HG03457 (cell line): ENCODE results near the gene COL4A2.
A peak's percentile ranks its signal among the peaks of the same experiment; 100 is the strongest.
"Not testable (repeated sequence)": the region's sequence is repeated elsewhere in the genome, so short reads cannot be mapped to it uniquely, and the experiment has no call there.

Experiments
- ATAC-seq: cut with Tn5 transposase; IDR thresholded peaks from one replicate; pipeline ENCODE4 v1.9.1; 2021; ENCODE audit warnings: moderate number of reproducible peaks; ENCODE audit not compliant: unreplicated experiment

Gene COL4A2

DNA sequence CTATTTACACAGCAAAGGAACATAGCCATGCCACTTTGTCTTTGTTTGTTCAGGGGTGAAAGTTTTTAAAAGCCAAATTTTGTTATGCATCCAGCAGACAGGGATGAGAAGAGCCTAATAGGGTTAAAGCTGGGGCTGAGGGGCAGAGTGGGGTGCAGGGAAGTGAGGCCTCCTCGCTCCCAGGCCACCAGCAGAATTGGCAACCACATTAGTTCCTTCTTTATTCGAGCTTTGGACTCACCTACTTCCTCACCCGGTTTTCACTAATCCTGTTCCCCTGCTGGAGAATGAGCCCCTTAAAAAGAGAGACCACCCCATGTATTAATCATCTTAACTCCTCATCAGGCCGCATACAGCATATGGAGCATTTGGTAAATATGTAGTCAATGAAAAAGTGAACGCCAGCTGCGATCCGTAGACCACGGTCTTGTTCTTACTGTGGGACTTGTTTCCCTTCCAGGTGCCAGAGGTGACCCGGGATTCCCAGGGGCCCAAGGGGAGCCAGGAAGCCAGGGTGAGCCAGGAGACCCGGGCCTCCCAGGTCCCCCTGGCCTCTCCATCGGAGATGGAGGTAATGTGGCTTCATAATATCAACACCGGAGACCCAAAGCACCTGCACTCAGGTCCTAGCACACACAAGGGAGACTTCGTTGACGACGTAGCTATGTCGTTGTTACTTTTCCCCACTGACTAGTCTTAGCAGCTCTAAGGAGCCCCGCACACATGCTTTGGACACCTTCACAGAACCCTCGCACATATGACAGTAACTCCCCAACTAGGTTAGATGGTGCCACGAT, 142.3 kb downstream of the COL4A2 start:
- no peak for ATAC-seq

DNA sequence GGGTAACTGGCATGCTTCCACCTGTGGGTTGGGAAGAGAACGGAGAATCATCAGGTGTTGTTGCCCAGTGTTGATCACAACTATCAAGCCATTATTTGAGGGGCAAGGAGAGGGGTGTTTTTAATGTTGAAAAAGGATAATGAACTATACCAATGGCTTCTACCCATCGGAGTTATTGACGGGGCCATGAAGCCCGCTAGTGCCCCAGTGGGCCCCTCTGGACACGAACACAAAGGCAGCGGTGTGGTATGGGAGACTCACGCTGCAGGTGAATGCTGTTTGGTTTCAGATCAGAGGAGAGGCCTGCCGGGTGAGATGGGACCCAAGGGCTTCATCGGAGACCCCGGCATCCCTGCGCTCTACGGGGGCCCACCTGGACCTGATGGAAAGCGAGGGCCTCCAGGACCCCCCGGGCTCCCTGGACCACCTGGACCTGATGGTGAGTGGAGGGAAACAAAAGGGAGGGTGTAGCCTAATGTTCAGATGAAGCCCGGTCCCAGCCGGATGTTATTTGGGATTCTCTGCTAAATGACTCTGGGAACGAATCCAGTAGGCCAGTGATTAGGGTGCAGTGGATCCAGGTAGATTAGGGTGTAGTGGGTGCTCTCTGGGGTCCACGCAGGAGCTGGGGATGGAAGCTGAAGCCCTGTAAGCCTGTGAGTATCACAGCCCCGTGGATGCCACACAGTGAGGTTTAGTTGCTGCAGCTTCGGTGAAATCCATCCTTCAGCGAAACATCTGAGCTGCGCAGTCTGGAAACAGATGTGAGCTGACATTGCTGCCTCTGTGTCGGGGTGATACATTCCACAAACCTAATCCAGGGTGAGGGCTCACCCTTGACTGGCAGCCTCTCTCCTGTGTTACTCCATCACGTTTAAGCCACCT, 143.2 kb downstream of the COL4A2 start:
- ATAC-seq, result no peak

DNA sequence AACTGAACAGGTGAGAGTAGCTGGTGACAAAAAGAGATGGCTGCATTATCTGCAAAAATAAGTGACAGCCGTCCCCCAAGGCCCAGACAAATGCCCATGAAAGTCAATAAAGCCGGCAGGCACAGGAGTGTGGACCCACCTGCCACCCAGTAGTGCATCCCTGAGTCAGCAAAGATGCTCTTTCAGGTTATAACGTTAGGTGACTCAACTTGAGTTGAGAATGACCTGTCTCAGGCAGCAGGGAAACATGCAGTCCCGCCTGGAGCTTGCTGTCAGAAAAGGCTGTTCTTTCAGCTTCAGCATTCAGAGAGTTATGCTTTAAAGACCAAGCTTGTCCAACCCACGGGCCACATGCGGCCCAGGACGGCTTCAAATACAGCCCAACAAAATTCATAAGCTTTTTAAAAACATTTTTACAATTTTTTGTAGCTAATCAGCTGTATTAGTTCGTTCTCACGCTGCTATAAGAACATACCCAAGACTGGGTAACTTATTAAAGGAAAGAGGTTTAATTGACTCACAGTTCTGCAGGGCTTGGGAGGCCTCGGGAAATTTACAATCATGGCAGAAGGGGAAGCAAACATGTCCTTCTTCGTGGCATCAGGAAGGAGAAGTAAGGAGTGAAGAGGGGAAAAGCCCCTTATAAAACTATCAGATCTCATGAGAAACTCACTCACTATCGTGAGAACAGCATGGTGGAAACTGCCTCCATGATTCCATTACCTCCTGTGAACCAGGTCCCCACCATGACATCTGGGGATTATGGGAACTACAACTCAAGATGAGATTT, 144.1 kb downstream of the COL4A2 start:
- no peak for ATAC-seq

DNA sequence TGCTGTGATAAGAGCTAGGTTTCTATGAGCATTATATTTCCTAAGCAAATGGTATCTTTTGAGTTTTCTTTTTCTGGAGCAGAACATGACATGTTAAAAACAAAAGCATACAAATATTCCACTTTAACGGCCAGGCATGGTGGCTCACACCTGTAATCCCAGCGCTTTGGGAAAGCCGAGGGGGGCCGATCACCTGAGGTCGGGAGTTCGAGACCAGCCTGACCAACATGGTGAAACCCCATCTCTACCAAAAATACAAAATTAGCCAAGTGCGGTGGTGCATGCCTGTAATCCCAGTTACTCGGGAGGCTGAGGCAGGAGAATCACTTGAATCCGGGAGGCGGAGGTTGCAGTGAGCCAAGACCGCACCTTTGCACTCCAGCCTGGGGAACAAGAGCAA, 146.0 kb downstream of the COL4A2 start:
- ATAC-seq, result not testable (repeated sequence)

DNA sequence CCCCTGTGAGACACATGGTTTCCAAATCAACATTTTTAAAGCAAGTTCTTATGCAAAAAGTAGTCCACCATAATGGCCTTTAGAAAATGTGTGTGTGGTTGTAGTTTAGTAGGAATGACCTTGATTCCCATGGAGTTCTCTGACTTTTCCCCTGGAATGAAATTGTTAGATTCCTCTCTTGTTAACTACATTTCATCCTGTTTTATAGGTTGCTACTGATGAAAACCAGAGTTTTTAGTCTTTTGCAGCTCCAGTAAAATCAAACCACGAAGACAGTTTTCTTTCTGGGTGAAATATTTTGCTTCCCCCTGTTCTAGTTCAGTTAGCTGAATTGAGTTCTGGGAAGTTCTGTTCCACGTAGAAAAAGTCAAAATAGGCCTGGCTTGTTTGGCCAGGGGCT, 146.7 kb downstream of the COL4A2 start:
- ATAC-seq, result no peak

DNA sequence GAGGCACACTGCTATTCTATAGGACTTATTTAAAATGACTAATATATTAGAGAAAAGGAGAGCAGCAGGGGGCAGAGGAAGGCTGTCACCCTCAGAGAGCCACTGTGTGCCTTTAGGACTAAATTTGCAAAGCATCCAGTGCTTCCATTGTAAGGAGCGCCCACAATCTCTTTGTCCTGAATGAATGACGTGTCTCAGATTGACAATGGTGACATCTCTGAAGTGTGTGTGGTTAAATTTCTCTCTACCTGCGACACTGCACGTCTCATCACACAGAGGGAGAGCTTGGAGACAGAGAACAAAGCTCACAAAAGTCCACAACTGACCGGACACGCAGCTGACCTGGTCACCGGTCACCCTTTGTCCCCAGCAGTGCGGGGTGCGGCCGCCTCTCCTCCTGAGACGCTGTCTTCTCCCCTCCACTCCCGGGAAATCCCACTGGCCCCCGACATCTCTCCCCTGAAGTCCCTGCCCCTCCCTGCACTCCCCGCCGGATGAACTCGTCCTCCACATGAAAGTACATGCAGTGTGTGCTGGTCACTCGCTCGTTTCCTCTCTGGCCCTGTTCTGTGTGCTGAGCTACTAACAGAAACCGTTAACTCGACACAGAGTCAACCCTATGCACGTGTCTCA, 147.3 kb downstream of the COL4A2 start:
- ATAC-seq, result no peak

DNA sequence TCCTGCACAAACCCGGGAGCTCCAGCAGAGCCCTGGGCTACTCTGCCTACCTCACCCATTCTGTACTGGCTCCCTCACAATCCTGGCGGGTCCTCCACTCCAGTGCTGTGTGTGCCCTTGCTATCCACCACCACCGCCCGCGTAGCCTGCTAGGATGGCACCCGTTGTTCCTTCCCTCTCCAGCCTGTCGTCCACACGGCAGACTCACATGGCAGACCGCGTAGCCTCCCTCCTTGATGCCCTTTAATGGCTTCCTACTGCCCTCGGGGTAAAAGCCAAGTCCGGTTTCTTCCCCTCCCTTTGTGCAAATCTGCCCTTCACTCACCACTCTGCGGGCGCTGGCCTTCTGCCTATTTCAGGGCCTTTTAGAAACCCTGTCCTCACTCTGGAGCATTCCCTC, 147.9 kb downstream of the COL4A2 start:
- ATAC-seq, result no peak

DNA sequence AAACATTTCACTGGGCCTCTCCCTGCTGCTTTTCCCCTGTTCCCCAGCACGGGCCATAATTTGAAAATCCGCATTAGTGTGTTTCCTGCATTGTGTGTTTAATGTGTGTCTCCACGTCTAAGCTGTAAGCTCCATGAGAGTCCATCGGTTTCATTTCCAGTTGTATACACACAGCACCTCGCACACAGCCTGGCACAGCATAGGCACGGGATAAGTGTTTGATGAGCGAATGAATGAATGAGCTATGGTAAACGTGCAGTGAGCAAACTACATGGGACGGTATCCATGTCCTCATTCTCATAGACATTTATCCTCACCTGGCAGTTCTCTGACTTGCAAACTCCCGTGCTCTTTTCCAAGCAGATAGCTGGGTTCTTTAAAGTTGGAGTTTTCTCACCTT, 148.4 kb downstream of the COL4A2 start:
- no peak for ATAC-seq

DNA sequence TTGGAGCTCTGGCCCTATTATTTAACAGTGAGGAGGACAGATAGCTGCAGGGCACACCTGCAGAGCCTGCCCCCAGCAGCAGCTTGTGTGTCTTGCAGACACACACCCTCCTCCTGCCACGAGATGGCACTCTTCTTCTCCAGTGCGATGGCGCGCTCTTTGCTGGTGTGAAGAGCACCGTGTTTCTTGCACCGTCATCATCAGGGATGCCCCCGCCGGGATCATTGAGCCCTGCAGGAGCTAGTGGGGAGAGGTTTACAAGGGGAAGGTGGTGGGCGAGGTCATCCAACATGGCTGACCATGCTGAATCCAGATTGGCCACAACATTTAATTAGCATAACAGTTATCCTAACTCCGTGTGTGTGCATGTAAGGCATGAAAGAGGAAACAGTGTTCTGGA, 148.9 kb downstream of the COL4A2 start:
- ATAC-seq, result peak; percentile 97

DNA sequence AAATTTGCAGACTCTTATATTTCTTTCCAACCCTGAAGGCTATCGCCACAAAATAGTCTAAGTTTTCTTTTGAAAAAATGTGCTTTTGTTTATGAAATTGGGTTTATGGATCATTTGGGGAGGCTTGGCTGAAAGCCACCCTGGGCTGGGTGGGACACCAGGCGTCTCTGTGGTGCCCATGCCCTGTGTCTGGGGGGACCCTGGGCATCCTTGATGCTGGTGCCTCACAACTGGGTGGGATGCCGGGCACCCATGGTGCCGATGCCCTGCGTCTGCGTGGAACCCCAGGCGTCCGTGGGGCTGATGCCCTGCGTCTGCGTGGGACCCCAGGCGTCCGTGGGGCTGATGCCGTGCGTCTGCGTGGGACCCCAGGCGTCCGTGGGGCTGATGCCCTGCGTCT, 149.5 kb downstream of the COL4A2 start:
- ATAC-seq, result no peak

DNA sequence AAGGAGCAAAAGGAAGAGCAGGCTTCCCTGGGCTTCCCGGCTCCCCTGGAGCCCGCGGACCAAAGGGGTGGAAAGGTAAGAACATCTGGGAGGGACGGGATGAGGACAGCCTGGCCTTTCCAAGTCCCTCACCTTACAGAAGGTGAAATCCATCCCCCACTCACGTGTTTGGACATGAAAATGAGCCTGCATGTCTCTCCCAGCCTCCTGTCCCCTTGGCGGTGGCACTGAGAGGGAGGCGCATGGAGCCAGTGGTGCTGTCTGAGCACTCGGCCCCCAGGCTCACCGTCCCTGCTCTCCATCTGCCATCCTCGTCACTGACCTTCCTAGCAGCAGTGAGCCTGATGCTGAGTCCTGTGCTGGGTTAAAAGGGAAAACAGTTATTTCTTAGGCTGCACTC, 150.3 kb downstream of the COL4A2 start:
- no peak for ATAC-seq

DNA sequence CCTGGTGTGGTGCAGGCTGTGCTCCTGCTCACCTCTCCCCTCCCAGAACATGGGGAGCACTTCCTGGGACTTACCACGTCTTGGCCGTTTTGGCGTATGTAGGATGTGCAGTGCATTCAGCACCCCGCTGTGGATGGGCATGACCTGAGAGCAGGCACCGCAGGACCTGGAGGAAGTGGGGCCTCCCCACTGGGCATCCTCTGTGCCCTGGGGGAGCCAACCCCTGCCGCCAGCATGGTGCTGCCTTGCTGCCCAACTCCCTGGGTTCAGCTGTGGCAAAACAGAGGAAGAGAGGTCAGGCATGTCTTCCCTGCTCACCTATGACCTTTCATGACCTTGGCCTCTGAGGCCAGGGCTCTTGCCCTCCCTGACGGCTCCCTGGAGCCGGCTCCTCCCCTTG, 150.9 kb downstream of the COL4A2 start:
- ATAC-seq, result no peak

DNA sequence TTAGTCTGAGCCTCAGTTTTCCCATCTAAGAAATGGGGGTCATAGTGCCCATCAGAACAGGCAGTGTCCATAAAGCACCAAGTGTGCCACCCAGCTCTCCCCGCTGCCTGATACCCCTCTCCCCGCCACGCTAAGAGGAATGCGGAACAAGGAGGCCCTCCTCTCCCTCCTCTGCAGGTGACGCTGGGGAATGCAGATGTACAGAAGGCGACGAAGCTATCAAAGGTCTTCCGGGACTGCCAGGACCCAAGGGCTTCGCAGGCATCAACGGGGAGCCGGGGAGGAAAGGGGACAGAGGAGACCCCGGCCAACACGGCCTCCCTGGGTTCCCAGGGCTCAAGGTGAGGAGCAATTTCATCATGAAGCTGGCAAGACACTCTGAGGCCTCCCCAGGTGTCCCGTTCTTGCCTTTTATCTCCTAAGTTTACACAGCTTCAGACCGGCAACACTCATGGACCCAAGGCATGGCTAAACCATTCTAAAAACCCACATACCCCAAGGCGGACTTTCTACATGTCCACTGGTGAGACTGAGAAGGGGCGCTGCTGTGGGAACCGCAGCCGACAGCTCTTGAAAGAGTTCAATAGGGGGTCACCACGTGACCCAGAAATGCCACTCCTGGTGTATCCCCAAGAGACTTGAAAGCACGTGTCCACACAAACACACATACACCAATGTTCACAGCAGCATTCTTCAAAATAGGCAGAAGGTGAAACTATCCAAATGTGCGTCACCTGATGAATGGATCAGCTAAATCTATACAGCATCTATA, 151.7 kb downstream of the COL4A2 start:
- no peak for ATAC-seq

DNA sequence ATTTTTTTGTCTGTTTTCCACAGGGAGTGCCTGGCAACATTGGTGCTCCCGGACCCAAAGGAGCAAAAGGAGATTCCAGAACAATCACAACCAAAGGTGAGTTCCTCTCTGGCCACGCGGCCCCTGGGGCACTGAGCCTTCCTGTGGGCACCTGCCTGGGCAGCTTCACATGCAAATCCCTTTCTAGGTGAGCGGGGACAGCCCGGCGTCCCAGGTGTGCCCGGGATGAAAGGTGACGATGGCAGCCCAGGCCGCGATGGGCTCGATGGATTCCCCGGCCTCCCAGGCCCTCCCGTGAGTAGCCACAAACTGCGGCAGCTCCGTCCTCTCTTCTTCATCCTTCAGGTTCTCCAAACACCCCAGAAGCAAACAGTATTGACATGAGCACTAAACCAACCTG, 155.0 kb downstream of the COL4A2 start:
- no peak for ATAC-seq

DNA sequence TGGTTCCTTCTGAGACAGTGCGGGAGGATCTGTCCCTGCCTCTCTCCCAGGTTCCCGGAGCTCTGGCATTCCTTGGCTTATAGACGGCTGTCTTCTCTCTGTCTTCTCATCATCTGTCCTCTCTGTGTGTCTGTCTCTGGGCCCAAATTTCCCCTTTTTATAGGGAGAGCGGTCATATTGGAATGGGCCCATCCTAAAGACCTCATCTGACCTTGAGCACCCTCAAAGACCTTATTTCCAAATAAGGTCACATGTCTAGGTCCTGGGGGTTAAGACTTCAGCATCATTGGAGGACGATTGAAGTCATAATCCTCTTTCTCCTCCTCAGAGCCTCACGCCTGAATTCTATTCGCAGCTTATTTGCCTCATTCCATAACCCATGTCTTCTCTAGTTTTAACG, 156.1 kb downstream of the COL4A2 start:
- no peak for ATAC-seq

DNA sequence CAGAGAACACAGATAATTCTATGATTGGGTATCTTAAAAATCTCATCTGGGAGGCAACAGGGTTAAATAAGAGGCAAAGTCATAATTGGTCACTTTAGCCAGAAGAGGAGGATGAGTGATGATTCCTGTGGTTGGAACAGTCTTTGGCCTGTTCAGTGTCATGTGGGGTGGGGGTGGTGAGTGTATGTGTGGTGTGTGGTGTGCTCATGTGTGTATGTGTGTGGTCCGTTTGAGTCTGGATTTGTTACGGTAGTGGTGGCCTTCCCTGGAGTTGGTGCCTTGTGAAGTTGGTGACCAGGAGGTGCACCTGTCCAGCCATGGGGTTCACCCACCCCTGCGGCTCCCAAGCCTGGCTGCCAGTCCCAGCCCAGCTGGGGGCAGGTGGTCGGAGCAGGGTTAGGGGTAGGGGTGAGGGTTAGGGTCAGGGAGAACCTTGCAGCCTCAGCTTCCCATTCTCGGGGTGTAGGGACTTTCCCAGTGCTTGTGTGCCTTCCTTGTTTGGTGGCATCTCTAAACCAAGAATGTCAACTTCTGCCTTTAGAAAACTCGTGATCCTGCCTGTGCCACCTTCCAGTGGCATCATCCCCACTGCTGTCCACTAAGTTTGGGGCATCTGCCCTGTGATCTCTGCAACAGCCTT, 156.9 kb downstream of the COL4A2 start:
- no peak for ATAC-seq

DNA sequence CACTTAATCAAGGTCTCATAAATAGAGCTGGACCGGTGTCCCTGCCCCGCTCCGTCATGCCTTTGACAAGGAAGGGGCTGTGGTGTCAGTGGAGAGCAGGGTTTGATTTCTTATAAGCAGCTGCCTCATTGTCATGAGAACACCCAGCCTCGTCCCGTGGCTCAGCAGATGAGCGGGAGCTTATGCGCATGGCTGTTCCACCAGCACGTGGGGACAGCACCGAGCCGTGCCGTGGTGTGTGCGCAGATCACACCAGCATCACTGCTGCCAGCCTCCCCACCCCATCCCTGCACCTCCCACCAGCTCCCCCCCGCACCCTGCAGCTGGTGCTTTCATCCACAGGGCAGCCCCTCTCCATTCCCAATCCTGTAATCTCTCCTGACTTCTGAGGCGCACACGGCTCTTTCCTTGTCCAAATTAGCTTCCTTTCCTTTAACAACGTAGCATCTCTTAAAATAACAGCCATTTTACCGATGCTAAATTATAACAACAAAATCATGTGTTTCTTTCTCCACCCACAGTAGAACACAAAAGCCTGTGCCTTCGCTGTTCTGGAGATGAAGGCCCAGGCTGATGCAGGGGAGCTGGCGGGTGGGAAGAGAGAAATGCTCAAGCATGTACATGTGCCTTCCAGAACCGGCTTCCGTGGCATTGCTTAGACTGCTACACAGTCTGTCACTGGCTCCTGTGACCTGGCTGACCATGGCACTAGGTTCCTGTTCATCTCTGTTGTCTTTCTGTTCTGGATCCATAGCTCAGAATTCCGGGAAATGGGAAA, 157.7 kb downstream of the COL4A2 start:
- no peak for ATAC-seq

DNA sequence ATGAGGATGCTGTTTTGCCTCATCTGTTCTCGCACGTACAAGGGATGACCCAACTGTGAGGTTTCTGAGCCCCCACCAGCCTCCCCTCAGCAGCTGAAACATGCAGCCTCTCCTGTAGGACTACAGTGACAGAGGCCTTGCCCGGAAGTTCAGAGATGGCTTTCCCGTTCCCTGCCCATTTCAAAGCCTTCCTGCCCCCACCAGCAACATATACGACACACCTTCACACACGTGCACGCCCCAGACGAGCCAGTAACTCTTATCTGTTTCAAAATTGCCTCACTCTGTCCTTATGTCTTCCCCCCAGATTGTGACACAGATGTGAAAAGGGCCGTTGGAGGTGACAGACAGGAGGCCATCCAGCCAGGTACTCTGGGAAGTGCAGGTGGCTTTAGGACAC, 158.6 kb downstream of the COL4A2 start:
- ATAC-seq, result no peak
